PFSK-1 (cell line): Measurements from ENCODE around the gene NCOA7.

Experiments used
- FOXP2 ChIP-seq: optimal IDR thresholded peaks from 2 replicates; pipeline ENCODE3; 2011; ENCODE audit warnings: borderline replicate concordance, control low read depth, inconsistent platforms; ENCODE audit not compliant: insufficient read depth; ENCODE audit errors: extremely low read length, extremely low read depth
- POLR2AphosphoS5 ChIP-seq: IDR thresholded peaks from 2 replicates; pipeline ENCODE4 v1.6.1; 2012; ENCODE audit warnings: low read depth, mild to moderate bottlenecking, control low read depth, low read length, moderate library complexity
- REST ChIP-seq, 2 experiments: IDR thresholded peaks; 2 replicates each; pipeline versions ENCODE4 v1.6.1 to v1.8.0; 2011 to 2012; ENCODE audit warnings: low read depth in 2 of 2, low read length in 2 of 2, control low read depth in 1 of 2, inconsistent platforms in 1 of 2, mild to moderate bottlenecking in 1 of 2, moderate library complexity in 1 of 2; ENCODE audit not compliant: insufficient read depth in 1 of 2
- SIN3A ChIP-seq: IDR thresholded peaks from 2 replicates; pipeline ENCODE4 v1.6.1; 2012; ENCODE audit warnings: mild to moderate bottlenecking, low read length, moderate library complexity, borderline replicate concordance; ENCODE audit not compliant: insufficient read depth
- TAF1 ChIP-seq: IDR thresholded peaks from 2 replicates; pipeline ENCODE4 v1.6.1; 2012; ENCODE audit warnings: low read length, control low read depth, borderline replicate concordance; ENCODE audit not compliant: insufficient read depth

The NCOA7 gene

GRCh38 chr6:125751334-125751916 lies 39.3 kb upstream of the NCOA7 start:
- TF ChIP-seq POLR2AphosphoS5, result no peak

- TF ChIP-seq SIN3A, result no peak
- no peak for TF ChIP-seq REST (IDR thresholded peaks at IDR 0.05; ENCODE audit: insufficient read depth in 1 of 2, low read depth in 2 of 2, low read length in 2 of 2)
- TF ChIP-seq TAF1, result no peak
- TF ChIP-seq FOXP2, result no peak
- TF ChIP-seq POLR2AphosphoS5, result no peak
These were observed 38.0 kb upstream of the NCOA7 start for GRCh38 chr6:125752773-125753172.

GRCh38 chr6:125753218-125753936 lies 37.4 kb upstream of the NCOA7 start:
- TF ChIP-seq FOXP2 (no peak), REST (IDR thresholded peaks at IDR 0.05; ENCODE audit: insufficient read depth in 1 of 2, low read depth in 2 of 2, low read length in 2 of 2) (no peak), SIN3A (no peak)

- TF ChIP-seq REST (IDR thresholded peaks at IDR 0.05; ENCODE audit: insufficient read depth in 1 of 2, low read depth in 2 of 2, low read length in 2 of 2), result no peak
- TF ChIP-seq TAF1, result no peak
- TF ChIP-seq SIN3A, result no peak
- no peak for TF ChIP-seq POLR2AphosphoS5
- TF ChIP-seq FOXP2, result no peak
These were observed 36.9 kb upstream of the NCOA7 start for GRCh38 chr6:125753937-125754259.

GRCh38 chr6:125754566-125754965 lies 36.2 kb upstream of the NCOA7 start:
- TF ChIP-seq POLR2AphosphoS5, result no peak
- no peak for TF ChIP-seq SIN3A
- TF ChIP-seq TAF1, result no peak
- no peak for TF ChIP-seq FOXP2
- TF ChIP-seq REST (IDR thresholded peaks at IDR 0.05; ENCODE audit: insufficient read depth in 1 of 2, low read depth in 2 of 2, low read length in 2 of 2), result no peak
